ENCODE results near the gene ITGA11.

Gene ITGA11

DNA sequence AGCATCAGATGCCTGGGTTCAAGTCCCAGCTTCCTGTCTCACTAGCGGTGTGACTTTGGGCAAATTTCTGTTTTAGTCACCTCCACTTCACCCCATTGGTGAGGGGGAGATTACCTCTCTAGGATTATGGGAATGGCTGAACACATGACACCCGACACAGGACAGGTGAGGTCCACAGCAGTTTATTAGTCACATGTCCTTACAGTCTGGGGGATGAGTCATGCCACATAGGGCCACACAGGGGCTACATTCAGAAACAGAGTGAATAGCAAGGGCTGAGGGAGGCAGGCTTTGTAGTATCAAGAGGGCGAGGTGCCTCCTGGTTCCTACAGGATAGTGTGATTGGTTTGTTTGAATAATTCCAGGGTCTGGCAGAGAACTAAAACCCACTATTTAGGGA is 15.2 kb upstream of the ITGA11 start:
- in situ Hi-C loops (cut with HindIII; ENCODE audit: low sequenced_read_pairs), result no loop called here

DNA sequence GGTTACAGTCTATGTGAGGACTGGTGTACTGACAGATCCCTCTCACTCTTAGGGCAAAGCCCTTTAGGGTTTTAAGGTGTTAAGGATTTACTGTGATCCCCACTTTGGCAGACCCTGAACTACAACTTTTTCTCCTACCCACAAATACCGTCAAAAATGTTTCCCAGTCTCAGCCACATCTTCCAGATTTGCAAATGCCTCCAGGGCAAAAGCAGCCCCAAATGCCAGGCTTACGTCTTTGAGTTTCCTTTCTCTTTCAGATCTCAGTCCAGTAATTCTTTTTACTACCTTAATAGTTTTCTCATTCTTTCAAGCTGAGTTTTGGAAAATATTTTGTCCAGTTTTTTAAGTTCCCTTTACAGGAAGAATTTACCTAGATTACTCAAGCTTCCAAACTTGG is 13.4 kb upstream of the ITGA11 start:
- in situ Hi-C loops (cut with HindIII; ENCODE audit: low sequenced_read_pairs), result no loop called here

DNA sequence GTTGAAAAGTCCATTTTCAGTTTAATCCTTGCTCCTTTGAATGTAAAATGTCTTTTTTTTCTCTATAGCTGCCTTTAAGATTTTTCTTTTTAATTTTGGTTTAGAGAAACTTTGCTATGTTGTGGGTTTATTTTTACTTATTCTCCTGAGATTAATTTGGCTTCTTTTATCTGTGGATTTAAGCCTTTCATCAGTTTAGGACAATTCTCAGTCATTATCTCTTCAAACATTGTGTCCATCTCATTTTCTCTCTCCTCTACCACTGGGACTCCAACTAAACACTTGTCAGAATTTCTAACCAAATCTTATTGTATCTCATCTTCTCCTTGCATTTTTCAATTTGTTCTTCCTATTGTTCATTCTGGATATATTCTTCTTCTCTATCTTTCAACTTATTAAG is 12.4 kb upstream of the ITGA11 start:
- in situ Hi-C loops (cut with HindIII; ENCODE audit: low sequenced_read_pairs), result no loop called here

DNA sequence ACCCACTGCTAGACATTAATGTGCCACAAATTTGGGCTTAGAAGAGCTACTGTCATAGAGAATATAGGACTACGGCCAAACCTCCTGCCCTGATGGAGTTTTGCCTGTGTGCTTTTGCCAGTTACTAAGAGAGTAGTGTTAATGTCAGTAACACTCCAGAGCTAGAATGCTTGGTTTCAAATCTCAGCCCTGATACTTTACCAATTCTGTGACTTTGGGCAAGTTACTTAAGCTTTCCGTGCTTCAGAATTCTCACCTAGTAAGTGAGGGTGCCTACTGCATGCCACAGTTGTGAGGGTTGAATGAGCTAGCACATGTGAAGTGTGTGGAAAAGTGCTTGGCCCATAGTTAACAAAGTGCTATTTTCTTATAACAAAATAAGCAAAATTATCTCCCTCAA is 10.9 kb upstream of the ITGA11 start:
- in situ Hi-C loops (cut with HindIII; ENCODE audit: low sequenced_read_pairs), result no loop called here

DNA sequence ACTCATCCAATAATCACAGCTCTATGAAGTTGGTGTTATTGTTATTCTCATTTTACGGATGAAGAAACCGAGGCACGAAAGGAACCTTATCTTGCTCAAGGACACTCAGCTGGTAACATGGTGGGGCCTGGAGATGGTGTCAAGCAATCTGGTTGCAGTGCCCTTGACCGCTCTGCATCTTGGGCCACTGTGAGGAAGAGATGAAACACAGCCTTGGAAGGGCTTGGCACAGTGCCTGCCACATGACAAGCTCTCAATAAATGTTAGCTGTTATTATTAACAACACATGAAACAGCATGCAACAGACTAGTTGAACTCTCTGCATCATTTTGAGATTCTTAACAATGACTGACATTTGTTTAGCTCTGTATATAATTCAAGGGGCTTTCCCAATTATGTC is 10.1 kb upstream of the ITGA11 start:
- in situ Hi-C loops (cut with HindIII; ENCODE audit: low sequenced_read_pairs), result no loop called here

DNA sequence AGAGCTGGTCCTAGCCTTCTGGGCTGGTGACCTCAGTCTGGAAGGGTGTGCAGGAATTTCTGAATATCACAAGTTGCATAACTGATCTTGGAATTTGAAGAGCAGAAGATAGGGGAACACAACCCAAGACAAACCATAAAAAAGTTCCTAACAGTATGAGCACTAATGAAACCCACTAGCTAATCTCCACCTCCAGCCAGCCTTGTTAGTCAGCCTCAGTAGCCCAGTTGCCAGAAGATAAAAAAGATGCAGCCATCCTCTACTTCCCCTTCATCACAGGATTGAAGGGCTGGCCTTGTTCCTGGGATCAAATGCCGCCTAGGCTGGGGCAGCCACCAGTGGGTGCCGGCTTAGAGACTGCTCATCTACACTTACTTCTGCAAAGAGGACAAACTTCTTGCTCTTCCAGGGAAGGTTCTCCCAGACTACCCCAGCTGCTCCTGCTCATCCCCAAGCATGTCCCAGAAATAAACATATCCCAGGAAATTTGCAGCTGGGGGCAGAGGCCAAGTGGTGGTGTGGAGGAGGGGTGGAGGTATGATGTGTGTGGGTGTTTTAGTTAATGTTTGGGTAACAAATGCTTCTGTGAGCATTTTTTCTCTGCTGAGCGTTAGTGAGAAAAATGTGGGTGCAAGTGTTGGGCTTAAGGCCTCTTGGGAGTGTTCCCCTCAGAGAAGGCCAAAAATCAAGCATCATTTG is 9.2 kb upstream of the ITGA11 start:
- in situ Hi-C loops (cut with HindIII; ENCODE audit: low sequenced_read_pairs), result no loop called here

DNA sequence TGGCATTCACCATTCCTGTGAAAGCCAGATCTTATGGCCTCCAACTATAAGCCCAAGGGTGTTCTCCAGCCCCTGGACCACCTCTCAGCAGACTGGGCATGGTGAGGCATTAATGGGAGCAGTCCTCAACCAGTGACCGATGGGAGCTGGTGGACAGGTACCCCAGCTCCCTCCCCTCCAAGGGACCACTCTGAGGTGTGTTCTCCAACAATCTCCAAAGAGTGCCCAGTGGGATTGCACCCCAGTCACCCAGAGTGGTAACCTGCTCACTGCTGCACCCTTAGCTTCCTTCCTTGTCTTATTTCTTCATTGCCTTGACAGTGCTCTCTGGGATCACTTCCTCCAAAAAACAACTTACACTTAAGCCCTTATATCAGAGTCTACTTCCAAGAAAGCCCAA is 8.2 kb upstream of the ITGA11 start:
- in situ Hi-C loops (cut with HindIII; ENCODE audit: low sequenced_read_pairs), result no loop called here

DNA sequence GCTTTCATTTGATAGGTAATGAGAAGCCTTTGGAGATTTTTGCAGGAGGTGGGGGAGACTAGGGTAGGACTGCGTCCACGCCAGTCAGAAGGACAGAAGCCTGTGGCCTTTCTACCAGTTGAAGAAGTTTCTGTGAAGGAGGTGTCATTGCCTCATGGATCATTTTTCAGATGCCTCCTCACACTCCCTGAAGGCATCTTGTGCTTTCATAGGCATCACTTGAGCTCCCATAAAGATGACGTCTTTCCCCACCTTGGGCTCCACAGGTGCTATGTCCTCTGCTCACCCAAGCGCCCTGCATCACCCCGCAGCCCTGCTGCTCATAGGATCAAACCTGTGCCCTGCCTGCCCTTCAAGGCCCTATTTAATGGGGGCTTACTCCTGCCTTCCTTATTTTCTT is 7.5 kb upstream of the ITGA11 start:
- in situ Hi-C loops (cut with HindIII; ENCODE audit: low sequenced_read_pairs), result no loop called here

DNA sequence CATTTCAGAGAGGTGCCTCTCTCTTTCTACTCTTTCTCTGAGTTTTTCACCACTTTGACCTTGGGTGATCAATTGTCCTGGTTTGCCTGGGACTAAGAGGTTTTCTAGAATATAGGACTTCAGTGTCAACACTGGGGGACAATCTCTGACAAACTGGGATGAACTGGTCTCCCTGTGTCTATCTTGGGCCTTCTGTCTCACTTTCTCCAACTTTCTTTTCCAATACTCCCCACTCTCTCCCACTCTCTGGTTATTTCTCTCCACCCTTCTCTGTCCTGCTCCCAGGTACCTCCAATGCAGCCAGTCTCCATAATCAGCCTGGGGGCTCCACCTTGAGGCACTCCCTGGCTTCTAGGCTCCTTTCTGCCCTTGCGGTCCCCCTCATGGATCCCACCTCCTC is 4.7 kb upstream of the ITGA11 start:
- in situ Hi-C loops (cut with HindIII; ENCODE audit: low sequenced_read_pairs), result no loop called here

DNA sequence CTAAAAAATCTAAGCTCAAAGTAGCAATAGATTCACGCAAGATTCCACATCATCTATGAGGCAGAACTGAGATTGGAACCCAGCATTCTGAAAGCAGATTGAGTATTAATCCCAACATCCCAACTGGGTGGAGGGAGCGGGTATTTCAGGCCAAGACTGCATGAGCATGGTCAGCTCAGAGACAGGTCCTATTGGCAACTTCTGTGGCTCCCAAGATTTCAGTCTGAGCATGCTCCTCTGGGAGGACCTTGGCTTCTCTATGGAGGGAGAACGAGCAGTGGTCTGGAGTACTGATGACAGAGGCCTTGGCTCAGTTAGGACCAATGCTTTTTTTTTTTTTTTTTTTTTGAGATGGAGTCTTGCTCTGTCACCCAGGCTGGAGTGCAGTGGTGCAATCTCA is 4.0 kb upstream of the ITGA11 start:
- in situ Hi-C loops (cut with HindIII; ENCODE audit: low sequenced_read_pairs), result no loop called here

DNA sequence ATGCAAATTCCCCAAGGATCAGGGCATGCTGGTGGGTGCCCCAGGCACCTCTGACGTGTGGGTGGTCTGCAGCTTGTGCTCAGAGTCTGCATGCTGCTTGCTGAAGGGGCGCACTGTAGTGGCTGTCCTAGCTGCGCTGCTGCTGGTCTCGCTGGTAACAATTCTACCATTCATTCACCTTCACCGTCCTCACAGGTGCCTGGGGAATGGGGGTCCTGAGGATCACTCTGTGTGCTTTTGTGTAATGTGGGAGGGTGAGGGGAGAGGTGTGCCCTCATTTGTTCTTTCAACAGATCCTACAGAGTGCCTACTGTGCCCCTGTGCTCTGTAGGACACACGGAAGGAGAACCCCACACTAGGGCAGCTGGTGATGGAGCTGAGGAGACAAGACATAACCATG is 2.1 kb upstream of the ITGA11 start:
- in situ Hi-C loops (cut with HindIII; ENCODE audit: low sequenced_read_pairs), result no loop called here

DNA sequence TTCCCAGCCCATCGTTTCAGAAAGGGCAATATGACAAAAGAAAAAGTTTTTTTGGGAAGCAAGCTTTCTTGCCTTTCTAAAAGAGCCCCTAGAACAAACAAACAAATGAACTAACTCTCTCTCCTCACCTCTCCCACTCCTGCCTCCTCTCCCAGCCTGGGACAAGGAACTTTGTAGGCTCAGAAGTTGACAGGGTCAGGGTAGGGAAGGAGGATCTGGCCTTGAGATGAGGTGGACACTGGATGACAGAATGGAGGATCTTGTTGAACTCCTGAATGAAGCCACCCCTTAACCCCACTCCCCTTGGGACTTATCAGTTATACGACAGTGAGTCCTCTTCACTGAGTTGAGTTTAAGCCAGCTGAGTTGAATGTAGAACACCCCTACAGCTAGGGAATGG is 1.6 kb upstream of the ITGA11 start:
- in situ Hi-C loops (cut with HindIII; ENCODE audit: low sequenced_read_pairs), result no loop called here

DNA sequence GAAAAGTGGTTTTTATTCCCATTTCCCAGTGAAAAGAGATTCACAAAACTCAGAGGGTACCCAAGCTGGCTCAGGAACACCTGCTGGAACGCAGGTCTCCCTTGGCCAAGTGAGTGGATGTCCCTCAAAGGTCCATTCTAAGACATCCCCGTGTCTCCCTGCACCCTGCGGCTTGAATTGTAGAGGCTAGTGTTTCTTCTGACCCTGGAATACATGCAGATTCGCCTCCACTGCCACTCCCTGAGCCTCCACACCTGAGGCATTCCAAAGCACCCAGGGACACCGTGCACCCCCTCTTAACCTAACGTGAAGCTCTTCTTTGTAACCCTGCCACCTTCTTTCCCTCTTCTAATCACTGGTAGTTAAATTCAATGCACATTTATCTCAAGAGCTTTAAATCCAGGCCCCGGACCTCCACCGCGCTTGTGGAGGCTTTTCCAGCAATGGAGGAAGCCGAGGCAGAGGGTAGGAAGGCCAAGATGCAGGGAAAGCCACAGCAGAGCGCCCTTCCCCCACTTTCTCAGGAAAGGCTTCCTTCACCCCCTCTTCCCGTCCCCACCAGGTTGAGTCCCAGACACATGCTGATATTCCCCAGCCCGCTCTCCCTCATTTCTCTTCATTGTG is 590 bp upstream of the ITGA11 start:
- in situ Hi-C loops (cut with HindIII; ENCODE audit: low sequenced_read_pairs), result no loop called here

DNA sequence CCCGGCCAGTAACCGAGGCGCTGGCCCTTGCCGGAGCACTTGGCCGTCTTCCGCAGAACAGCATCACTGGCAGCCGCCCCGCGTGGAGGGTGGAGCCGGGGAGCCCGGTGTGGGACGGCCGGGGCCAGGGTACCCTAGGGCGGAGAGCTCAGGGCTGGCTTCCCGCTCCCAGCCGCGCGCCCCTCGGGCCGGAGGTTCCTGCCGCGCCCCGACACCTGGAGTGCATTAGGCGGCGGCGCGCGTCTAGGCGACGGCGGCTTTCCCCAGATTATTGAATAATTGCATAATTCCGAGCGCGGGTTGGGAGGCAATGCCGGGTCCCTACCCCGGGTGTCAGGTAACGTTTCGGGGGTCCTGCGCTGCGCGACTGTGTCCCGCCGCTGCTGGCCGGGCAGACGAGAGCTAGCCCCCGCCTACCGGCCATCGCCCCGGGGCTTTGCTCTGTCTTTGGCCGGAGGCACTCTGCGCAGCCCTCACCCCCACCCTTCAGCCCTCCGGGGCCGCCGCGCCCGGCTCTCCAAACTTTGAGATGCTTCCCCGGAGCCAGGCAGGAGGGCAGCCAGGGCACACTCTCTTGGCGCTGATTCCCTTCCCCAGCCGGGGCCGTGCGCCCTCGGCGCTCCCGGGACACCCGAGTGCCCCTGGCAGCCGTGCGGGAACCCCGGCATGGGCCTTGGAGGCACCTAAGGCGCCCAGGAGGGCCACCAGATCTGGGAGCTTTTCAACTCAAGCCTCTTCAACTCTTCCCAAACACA is 749 bp downstream of the ITGA11 start:
- in situ Hi-C loops (cut with HindIII; ENCODE audit: low sequenced_read_pairs), result no loop called here

DNA sequence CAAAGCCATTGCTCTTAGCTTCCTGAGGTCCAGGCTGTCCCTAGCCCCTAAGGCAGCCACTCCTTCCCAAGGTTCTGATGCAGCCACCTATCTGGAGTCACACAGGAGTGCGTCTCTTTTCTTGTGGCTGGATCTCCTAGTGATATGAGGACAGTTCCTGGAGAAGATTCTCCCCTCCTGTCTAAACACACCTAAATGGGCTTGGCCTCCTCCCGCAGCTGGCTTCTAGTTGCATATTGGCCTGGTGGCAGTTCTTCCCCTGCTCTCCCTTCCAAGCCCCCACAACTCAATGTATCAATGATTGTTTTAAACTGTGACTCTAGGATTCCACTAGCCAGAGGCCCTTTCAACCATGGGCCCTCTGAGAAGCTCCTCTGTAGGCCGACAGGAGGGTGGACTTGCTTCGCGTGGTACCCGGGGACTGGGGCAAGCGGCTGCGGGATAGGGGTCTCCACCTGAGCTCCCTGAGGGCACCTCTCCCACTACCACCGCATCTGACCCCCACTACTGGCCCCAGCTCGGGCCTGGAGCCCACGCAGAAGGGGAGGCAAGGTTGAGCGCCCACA is 1.4 kb downstream of the ITGA11 start:
- in situ Hi-C loops (cut with HindIII; ENCODE audit: low sequenced_read_pairs), result no loop called here

DNA sequence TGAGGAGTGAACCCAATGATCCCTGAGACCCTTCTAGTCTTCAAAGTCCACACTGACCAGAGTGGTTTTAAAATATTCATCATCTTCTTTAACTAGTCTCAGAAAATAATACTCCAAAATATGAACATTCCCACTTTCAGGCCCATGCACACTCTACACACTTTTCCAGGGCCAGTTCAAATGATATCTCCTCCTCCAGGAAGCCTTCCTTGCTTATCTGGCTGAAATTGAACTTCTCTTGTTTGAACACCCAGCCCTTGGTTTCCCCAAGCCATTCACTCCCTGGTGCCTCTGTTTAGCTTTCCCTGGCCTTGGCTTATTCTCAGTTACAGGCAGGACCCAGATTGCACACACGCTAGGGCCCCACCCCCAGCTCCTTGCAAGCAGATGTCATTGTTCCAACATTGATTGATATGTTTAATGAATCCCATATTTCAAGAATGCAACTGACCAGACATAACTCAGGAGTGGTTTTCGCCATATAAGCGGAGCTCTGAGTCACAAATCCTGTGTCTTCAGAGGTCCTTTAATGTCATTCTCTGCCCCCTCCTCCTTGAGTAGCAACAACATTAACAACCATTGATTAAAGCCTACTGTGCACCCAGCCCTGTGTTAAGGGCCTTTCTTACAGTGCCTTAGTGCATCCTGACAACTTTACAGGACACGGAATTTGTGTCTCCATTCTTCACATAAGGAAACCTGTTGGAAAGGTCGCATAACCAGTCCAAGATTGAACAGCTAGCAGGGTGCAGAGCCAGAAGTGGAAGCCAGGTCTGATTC is 2.1 kb downstream of the ITGA11 start:
- in situ Hi-C loops (cut with HindIII; ENCODE audit: low sequenced_read_pairs), result no loop called here

DNA sequence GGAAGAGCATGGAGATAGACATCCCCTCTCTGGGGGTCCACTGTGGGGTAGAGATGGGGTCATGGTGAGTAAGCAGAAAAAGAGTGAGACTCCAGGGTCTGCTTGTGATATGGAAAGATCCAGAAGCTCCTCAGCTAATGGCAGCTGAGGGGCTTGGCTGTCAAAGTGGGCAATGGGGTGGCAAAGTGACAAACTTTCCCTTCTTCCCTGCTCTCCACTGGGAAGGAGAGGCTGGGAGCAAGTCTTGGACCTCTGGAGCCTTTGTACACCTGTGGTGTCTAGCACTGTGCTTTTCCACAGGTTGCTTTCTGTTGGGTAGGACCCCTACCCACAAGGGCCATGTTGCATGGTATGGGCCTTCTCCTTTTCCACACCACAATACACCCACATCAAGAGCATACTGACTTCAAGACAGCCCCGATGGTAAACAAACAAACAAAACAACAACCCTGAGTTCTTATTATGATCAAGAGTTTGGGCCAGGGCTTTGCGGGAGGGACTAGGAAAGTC is 3.5 kb downstream of the ITGA11 start:
- in situ Hi-C loops (cut with HindIII; ENCODE audit: low sequenced_read_pairs), result no loop called here

DNA sequence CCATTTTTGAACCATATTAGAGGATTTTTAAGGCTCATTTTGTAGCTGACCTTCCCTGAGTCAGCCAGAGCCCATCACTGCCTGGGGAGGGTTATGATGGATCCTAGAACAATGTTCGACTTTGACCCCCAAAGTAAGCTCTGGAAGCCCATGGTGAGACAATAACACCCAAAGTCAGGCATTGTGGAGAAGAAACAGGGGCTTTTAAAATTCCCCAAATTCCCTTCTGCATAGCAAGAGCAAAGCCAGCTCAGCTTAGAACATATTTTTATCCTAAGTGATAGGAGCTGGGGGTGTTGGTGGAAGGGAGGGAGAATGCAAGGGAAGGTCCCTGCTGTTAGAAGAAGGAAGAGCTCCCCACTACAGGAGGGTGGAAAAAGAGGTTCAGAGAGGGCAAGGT is 4.0 kb downstream of the ITGA11 start:
- in situ Hi-C loops (cut with HindIII; ENCODE audit: low sequenced_read_pairs), result no loop called here

DNA sequence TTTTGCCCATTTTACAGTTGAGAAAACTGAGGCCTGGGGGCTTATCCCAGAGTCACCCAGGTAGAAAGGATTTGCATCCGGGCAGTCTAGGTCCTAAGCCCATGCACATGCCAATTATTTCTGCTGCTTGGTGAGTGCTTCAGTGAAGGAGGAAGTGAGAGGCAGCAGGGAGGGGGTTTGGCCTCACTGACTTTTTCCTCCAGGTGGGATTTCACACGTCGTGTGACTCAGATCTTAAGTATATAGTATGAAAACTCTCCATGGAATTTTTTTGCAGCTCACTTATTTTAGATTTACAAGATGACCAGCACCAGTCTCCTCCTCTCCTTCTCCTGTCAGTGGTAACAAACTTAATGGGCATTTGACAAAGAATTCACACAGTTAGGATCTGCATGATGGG is 4.6 kb downstream of the ITGA11 start:
- in situ Hi-C loops (cut with HindIII; ENCODE audit: low sequenced_read_pairs), result no loop called here

DNA sequence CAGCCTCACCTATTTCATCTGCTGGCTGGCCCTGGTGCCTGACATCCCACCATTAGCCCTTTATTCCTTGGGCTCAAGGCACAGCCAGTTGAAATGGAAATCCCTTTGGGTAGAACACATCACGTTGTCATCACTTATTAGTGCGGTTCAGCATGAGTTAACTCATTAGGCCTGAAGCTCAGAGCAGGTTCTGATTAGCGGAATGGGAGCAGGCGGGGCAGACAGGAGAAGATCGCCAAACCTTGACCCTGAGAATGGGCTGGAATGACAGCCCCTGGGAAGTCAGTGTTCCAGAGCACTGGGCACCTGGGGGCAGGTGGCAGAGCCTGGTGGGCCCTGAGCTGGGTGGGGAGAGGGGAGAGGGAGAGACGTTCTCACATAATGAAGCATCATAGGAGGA is 5.8 kb downstream of the ITGA11 start:
- in situ Hi-C loops (cut with HindIII; ENCODE audit: low sequenced_read_pairs), result no loop called here

DNA sequence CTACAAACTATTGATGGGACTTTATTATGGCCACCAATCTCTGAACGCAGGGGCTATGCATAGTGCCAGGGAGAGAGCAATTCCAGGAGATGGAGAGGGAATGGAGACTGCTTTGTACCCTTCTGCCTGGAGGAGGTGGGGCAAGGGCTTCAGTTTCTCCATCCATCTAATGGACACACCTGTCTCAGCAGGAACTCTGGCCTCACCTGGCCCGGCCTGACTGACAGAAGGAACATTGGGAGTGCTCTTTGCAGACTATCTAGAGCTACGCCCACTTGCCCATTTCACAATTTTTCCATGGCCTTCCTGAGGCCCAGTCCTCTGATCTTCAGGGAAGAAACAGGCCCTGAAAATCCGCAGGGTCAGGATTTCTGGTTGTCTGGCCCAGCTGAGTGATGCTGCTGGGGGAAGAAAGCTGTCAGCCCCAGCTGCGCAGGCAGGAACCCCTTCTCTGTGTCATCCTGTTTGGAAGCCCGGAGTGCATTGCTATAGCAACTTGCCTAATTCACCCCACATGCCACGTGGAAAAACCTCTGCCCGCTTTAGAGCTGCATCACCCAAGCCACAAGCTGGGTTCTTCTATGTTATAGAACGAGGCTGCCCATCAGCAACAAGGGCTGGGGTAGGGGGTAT is 6.4 kb downstream of the ITGA11 start:
- in situ Hi-C loops (cut with HindIII; ENCODE audit: low sequenced_read_pairs), result no loop called here

Measured in DLD1 (cell line).